HG03135 (cell line): ENCODE data around the gene NHSL1.
"Not testable (repeated sequence)": the region's sequence is repeated elsewhere in the genome, so short reads cannot be mapped to it uniquely, and the experiment has no call there.

Experiments
- ATAC-seq: cut with Tn5 transposase; IDR thresholded peaks from one replicate; pipeline ENCODE4 v1.9.1; 2021; ENCODE audit warnings: mild to moderate bottlenecking, moderate library complexity; ENCODE audit not compliant: unreplicated experiment

The NHSL1 gene

GRCh38 chr6:138430361-138431145 is 68.7 kb downstream of the NHSL1 start:
- ATAC-seq = no peak

GRCh38 chr6:138429761-138430160 is 69.5 kb downstream of the NHSL1 start:
- no peak for ATAC-seq

GRCh38 chr6:138428944-138429598 is 70.2 kb downstream of the NHSL1 start:
- no peak for ATAC-seq

GRCh38 chr6:138427701-138428100 is 71.6 kb downstream of the NHSL1 start:
- ATAC-seq = no peak

- ATAC-seq = no peak
Observed at GRCh38 chr6:138426500-138427123, 72.7 kb downstream of the NHSL1 start.

GRCh38 chr6:138425256-138425655 is 74.0 kb downstream of the NHSL1 start:
- not testable (repeated sequence) for ATAC-seq

GRCh38 chr6:138424004-138424904 is 75.0 kb downstream of the NHSL1 start:
- ATAC-seq = no peak

GRCh38 chr6:138422861-138423260 is 76.4 kb downstream of the NHSL1 start:
- no peak for ATAC-seq

GRCh38 chr6:138421608-138422007 is 77.7 kb downstream of the NHSL1 start:
- no peak for ATAC-seq

GRCh38 chr6:138421089-138421488 is 78.2 kb downstream of the NHSL1 start:
- ATAC-seq = no peak

- no peak for ATAC-seq
Observed at GRCh38 chr6:138420356-138420755, 78.9 kb downstream of the NHSL1 start.

- no peak for ATAC-seq
Observed at GRCh38 chr6:138419766-138420165, 79.5 kb downstream of the NHSL1 start.

GRCh38 chr6:138418118-138418742 is 81.1 kb downstream of the NHSL1 start:
- ATAC-seq = no peak

GRCh38 chr6:138417493-138418117 is 81.7 kb downstream of the NHSL1 start:
- ATAC-seq = no peak

GRCh38 chr6:138416206-138416605 is 83.1 kb downstream of the NHSL1 start:
- no peak for ATAC-seq

- no peak for ATAC-seq
Observed at GRCh38 chr6:138415125-138415524, 84.2 kb downstream of the NHSL1 start.

- no peak for ATAC-seq
Observed at GRCh38 chr6:138410972-138411880, 88.1 kb downstream of the NHSL1 start.

- ATAC-seq = no peak
Observed at GRCh38 chr6:138410048-138410735, 89.1 kb downstream of the NHSL1 start.
